PFSK-1 (cell line): ENCODE results near the gene FAM131B.

Source experiments
- POLR2AphosphoS5 ChIP-seq: IDR thresholded peaks from 2 replicates; pipeline ENCODE4 v1.6.1; 2012; ENCODE audit warnings: low read depth, mild to moderate bottlenecking, control low read depth, low read length, moderate library complexity
- TF ChIP-seq, protein P1 (sequence below), 2 experiments: IDR thresholded peaks; 2 replicates each; pipeline versions ENCODE4 v1.6.1 to v1.8.0; 2011 to 2012; ENCODE audit warnings: low read depth in 2 of 2, low read length in 2 of 2, control low read depth in 1 of 2, inconsistent platforms in 1 of 2, mild to moderate bottlenecking in 1 of 2, moderate library complexity in 1 of 2; ENCODE audit not compliant: insufficient read depth in 1 of 2

DNA sequence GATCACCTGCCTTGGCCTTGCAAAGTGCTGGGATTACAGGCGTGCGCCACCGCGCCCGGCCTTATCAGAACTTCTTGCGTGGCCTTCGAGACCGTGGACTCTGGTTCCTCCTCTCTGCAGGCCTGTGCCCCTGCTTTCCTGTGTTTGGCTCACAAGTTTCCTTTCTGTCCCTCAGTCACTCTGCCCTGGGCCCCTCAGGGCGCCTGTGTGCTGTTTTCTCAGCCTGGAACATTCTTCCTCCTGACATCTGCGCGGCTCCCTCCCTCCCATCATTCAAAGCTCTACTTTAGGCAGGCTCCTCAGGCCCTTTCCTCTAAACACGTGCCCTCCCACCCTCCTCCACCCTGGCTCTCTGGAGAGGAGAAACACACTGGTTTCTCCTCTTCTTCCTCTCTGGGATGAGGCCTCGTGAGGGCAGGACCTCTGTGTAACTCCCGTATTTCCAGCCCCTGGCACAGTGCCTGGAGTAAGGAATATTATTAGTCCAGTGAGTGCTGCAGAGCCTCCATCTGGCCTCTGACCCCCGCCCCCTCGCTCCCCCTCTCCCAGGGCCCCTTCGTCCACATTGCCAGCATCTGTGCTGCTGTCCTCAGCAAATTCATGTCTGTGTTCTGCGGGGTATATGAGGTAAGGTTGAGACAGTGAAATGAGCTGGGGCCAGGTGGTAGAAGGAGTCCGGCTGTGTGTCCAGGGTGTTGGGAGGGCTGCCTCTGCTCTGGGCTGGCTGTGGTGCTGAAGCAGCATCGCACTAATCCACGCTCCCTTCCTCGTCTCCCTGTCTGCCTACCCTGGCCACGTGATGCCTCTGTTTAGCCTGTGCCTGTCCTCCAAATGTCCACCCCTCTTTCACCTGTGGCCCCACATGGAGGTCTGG, 39.5 kb downstream of the FAM131B start:
- TF ChIP-seq POLR2AphosphoS5 = no peak
- TF ChIP-seq, protein P1, sequence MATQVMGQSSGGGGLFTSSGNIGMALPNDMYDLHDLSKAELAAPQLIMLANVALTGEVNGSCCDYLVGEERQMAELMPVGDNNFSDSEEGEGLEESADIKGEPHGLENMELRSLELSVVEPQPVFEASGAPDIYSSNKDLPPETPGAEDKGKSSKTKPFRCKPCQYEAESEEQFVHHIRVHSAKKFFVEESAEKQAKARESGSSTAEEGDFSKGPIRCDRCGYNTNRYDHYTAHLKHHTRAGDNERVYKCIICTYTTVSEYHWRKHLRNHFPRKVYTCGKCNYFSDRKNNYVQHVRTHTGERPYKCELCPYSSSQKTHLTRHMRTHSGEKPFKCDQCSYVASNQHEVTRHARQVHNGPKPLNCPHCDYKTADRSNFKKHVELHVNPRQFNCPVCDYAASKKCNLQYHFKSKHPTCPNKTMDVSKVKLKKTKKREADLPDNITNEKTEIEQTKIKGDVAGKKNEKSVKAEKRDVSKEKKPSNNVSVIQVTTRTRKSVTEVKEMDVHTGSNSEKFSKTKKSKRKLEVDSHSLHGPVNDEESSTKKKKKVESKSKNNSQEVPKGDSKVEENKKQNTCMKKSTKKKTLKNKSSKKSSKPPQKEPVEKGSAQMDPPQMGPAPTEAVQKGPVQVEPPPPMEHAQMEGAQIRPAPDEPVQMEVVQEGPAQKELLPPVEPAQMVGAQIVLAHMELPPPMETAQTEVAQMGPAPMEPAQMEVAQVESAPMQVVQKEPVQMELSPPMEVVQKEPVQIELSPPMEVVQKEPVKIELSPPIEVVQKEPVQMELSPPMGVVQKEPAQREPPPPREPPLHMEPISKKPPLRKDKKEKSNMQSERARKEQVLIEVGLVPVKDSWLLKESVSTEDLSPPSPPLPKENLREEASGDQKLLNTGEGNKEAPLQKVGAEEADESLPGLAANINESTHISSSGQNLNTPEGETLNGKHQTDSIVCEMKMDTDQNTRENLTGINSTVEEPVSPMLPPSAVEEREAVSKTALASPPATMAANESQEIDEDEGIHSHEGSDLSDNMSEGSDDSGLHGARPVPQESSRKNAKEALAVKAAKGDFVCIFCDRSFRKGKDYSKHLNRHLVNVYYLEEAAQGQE (IDR thresholded peaks at IDR 0.05; ENCODE audit: insufficient read depth in 1 of 2, low read depth in 2 of 2, low read length in 2 of 2) = no peak
